SK-N-MC (cell line): Measurements from ENCODE around the gene UROD.

Experiments used
- EZH2 ChIP-seq: fragments of 200-600 bp; sonication (generic); IDR thresholded peaks from one replicate; pipeline ENCODE4 v1.6.1; 2017; ENCODE audit warnings: antibody characterized with exemption
- FOXP2 ChIP-seq: optimal IDR thresholded peaks from 2 replicates; pipeline ENCODE3; 2011; ENCODE audit warnings: mild to moderate bottlenecking, moderate library complexity; ENCODE audit not compliant: insufficient read depth; ENCODE audit errors: extremely low read length, control extremely low read depth
- POLR2AphosphoS5 ChIP-seq: IDR thresholded peaks from 2 replicates; pipeline ENCODE4 v1.6.1; 2012; ENCODE audit warnings: mild to moderate bottlenecking, low read depth, low read length, borderline replicate concordance

DNA sequence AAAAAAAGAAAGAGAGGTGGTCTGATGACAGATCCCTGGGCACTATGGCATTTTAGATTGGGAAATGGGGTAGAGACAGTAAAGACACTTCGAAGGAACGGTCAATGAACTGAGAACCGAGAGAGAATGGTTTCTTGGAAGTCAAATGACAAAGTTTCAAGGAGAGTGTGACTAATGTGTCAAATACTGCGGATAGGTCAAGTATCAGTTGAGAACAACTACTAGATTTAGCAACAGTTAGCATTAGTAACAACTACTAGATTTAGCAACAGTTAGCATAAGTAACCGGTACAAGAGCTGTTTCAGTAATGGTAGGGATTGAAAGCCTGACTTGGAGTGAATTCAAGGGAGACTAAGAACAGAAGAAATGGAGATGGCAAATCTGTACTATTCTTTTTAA, 35.0 kb downstream of the UROD start:
- TF ChIP-seq FOXP2 (no peak), EZH2 (no peak), POLR2AphosphoS5 (no peak)
